Suprapubic skin (tissue), 3 donors: ENCODE data around the gene NRP2.

ENCODE experiments used
- POLR2AphosphoS5 ChIP-seq, 3 donors: sonication (generic); formaldehyde crosslinking; IDR thresholded peaks; one replicate each; pipeline ENCODE4 v1.6.1; 2017; ENCODE audit warnings: antibody characterized with exemption in 3 of 3
- TF ChIP-seq, protein P1 (sequence below), 2 donors: fragments of 200-600 bp in 1 of 2; fragments of 450-650 bp in 1 of 2; sonication (generic) in 1 of 2; IDR thresholded peaks; one replicate each; pipeline ENCODE4 v1.5.1; 2016 to 2019; ENCODE audit warnings: antibody characterized with exemption in 2 of 2, mild to moderate bottlenecking in 1 of 2, moderate library complexity in 1 of 2

DNA sequence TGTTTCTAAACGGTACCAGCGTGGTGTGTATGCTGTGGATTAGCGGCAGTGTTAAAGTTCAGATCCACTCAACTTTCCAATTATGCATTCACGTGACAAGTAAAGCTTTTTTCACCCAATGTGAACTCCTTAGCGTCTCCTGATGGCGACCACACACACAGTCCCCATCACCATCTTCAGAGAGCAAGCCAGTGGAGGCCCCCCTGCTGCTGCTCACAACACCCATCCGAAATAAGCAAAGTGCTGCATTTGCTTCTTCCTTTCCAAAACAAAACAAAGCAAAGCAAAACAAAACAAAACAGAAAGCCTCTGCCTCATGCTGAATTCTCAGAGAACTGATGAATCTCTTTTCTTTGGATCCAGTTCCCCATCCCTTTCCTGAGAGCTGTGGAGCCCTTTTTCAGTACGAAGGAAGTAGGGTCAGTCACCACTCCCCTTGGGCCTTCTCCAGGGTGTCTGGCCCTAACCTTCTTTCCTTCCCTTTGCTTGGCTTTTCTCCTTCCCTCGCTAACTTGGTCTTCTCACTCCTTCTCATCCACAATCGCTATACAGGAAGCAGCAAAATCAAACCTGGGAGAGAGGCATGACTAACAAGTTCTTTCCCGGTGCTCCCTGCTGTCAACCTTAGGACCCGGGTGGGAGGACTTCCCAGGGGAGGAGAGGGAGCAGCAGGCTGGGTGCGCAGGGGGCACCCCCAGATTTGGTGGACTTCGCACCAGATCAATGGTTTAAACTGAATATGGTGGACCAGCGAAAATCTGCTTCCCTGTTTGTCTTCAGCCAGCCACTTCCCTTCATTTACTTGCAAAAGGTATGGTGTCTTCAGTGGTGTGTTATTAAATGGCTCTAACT, 56.0 kb downstream of the NRP2 start:
- TF ChIP-seq, protein P1, sequence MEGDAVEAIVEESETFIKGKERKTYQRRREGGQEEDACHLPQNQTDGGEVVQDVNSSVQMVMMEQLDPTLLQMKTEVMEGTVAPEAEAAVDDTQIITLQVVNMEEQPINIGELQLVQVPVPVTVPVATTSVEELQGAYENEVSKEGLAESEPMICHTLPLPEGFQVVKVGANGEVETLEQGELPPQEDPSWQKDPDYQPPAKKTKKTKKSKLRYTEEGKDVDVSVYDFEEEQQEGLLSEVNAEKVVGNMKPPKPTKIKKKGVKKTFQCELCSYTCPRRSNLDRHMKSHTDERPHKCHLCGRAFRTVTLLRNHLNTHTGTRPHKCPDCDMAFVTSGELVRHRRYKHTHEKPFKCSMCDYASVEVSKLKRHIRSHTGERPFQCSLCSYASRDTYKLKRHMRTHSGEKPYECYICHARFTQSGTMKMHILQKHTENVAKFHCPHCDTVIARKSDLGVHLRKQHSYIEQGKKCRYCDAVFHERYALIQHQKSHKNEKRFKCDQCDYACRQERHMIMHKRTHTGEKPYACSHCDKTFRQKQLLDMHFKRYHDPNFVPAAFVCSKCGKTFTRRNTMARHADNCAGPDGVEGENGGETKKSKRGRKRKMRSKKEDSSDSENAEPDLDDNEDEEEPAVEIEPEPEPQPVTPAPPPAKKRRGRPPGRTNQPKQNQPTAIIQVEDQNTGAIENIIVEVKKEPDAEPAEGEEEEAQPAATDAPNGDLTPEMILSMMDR (IDR thresholded peaks at IDR 0.05): no peak
- no peak for TF ChIP-seq POLR2AphosphoS5 (IDR thresholded peaks at IDR 0.05)
